ENCODE measurements around the gene RBKS.

RBKS gene

DNA sequence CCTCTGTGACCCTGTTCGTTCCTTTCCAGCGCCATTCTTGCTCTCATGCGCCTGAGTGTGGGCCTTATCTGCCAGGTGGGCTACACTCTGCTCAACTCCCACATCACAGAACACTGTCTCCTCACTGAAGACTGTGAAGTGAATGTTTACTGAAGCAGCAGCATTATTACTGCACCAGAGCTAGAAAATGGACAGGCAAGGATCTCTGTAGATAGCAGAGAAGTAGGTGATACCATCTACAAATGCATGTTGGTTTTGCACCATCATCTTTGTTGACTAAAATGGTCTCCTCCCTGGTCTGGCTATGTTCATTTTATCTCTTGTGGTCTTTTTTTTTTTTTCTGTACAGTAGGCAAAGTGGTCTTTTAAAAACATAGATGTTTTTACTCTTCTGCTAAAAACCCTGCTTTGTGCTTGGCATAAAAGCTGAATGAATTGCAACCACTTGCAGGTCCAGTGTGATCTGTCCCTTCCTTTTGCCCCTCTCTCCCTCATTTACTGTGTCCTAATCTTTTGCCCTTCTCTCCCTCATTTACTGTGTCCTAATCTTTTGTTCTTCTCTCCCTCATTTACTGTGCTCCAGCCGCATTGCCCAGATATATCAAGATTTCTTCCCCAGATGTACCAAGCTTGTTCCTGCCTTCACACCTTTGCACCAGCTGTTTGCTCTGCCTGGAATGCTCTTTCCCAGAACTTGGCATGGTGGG is 35.7 kb upstream of the RBKS start:
- ChIA-PET POLR2A (no interaction called here), CTCF (no interaction called here)
- no peak overlapping the region for H3K4me3 ChIP-seq (ENCODE audit: low read depth, low read length)
- H3K9me3 ChIP-seq (ENCODE audit: control insufficient read depth, insufficient read depth, low read depth, low read length) = no peaks in the 10 kb centered on the region
- no peak overlapping the region for H3K27ac ChIP-seq (ENCODE audit: extremely low read depth, low read depth, low read length)
- H3K4me1 ChIP-seq (ENCODE audit: control insufficient read depth, insufficient read depth, low read length) = no peaks in the 10 kb centered on the region
- no peak for TF ChIP-seq ZBTB8A (tag by site-specific recombination; IDR thresholded peaks at IDR 0.05)
- H3K36me3 ChIP-seq (ENCODE audit: control insufficient read depth in 2 of 2, insufficient read depth in 1 of 2, low read length in 2 of 2) = no peaks in the 10 kb centered on the region; a peak in 1 of 3 replicates

DNA sequence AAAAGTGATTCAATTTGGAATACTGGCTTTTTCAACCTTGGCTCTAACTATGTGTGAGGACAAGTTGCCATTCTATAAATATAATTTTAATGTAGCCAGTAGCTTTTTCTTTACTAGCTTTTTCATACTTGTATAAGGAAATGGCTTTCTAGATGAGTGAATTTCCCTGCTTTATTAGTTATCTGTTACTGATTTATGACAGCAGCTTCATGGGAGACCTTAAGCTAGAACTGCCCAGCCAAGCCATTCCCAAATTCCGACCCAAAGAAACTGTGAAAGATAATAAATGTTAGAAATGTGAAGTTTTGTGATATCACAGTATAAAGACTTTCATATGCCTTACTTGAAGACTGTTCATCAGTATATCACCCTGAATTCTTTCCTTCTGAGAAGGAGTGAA is 32.7 kb upstream of the RBKS start:
- Histone ChIP-seq H3K4me3 (ENCODE audit: low read depth, low read length) (no peak overlapping the region), H3K27ac (ENCODE audit: extremely low read depth, low read depth, low read length) (no peak overlapping the region), H3K4me1 (ENCODE audit: control insufficient read depth, insufficient read depth, low read length) (no peaks in the 10 kb centered on the region), H3K36me3 (ENCODE audit: control insufficient read depth in 2 of 2, insufficient read depth in 1 of 2, low read length in 2 of 2) (no peaks in the 10 kb centered on the region; a peak in 1 of 3 replicates), H3K9me3 (ENCODE audit: control insufficient read depth, insufficient read depth, low read depth, low read length) (no peaks in the 10 kb centered on the region)
- ChIA-PET POLR2A (no interaction called here), CTCF (no interaction called here)
- TF ChIP-seq ZNF791 (tag by site-specific recombination; IDR thresholded peaks at IDR 0.05) (no peak), ZNF555 (tag by site-specific recombination; conservative IDR thresholded peaks at IDR 0.05) (no peak), ZBTB21 (tag by site-specific recombination; IDR thresholded peaks at IDR 0.05) (no peak), ZFP69B (tag by site-specific recombination; IDR thresholded peaks at IDR 0.05) (no peak), ZNF549 (tag by site-specific recombination; IDR thresholded peaks at IDR 0.05) (no peak), ZNF324 (tag by site-specific recombination; IDR thresholded peaks at IDR 0.05) (no peak), ZNF501 (tag by site-specific recombination; IDR thresholded peaks at IDR 0.05) (no peak), ZNF148 (tag by site-specific recombination; IDR thresholded peaks at IDR 0.05; ENCODE audit: borderline replicate concordance) (no peak), REST (tag by site-specific recombination; IDR thresholded peaks at IDR 0.05) (no peak), ZNF830 (tag by site-specific recombination; IDR thresholded peaks at IDR 0.05; ENCODE audit: low read depth) (no peak), ZSCAN30 (tag by site-specific recombination; IDR thresholded peaks at IDR 0.05) (no peak), ZNF701 (tag by site-specific recombination; IDR thresholded peaks at IDR 0.05) (no peak)

- Histone ChIP-seq H3K36me3 (ENCODE audit: control insufficient read depth in 2 of 2, insufficient read depth in 1 of 2, low read length in 2 of 2) (no peaks in the 10 kb centered on the region; a peak in 1 of 3 replicates), H3K4me1 (ENCODE audit: control insufficient read depth, insufficient read depth, low read length) (no peaks in the 10 kb centered on the region), H3K4me3 (ENCODE audit: low read depth, low read length) (no peak overlapping the region), H3K9me3 (ENCODE audit: control insufficient read depth, insufficient read depth, low read depth, low read length) (no peaks in the 10 kb centered on the region), H3K27ac (ENCODE audit: extremely low read depth, low read depth, low read length) (no peak overlapping the region)
- CTCF ChIA-PET = no interaction called here
- TF ChIP-seq OVOL3 (tag by site-specific recombination; IDR thresholded peaks at IDR 0.05) (no peak), ZNF600 (tag by site-specific recombination; IDR thresholded peaks at IDR 0.05) (no peak), MEIS1 (CRISPR knock-in tag; IDR thresholded peaks at IDR 0.05; ENCODE audit: borderline replicate concordance) (no peak)
- POLR2A ChIA-PET = no interaction called here
Measured at GRCh38 chr2:27921880-27922547, 31.8 kb upstream of the RBKS start.

Measured in HEK293 (cell line).